NCI-H524 (cell line): ENCODE results near the gene KAZN.

Experiments used
- DNase-seq, 2 experiments: peaks; one replicate each; lab custom pipeline; 2025; lab: John Stamatoyannopoulos, UW

Gene KAZN

DNA sequence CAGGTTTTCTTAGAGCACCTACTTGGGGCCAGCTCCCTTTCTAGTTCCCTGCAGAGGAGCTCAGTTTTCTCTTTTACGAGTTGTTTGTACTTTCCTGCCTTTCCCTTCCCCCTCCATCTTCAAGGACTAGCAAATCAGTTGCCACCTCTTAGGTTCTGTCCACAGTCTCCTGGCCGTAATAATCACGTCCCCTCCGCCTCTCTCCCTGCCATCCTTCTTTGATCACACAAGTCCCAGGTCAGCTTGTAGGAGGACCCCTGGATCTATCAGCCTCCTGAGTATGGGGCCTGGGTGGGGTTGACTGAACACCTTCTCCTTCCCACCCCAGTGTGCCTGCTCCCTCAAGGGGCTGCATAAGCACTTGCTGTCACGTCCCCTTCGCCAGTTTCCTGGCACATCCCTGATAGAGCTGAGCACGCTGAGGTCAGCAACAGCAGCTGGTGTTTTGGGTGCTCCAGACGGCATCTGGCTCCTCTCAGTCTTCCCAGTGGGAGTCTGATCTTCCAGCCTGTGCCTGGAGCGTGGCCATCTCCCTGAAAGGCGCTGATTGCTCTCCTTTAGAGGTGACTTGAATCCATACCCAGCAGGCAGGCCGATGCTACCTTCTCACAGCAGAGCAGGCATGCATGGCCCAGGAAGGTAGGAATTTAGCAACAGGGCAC, 338.9 kb downstream of the KAZN start:
- DNase-seq, result peak; percentile 77 to 90

GRCh38 chr1:14939527-14940284, 341.2 kb downstream of the KAZN start:
- no peak for DNase-seq

GRCh38 chr1:14940285-14940870, 341.9 kb downstream of the KAZN start:
- no peak for DNase-seq

- no peak for DNase-seq
Observed at GRCh38 chr1:14941864-14942263, 343.4 kb downstream of the KAZN start.

DNA sequence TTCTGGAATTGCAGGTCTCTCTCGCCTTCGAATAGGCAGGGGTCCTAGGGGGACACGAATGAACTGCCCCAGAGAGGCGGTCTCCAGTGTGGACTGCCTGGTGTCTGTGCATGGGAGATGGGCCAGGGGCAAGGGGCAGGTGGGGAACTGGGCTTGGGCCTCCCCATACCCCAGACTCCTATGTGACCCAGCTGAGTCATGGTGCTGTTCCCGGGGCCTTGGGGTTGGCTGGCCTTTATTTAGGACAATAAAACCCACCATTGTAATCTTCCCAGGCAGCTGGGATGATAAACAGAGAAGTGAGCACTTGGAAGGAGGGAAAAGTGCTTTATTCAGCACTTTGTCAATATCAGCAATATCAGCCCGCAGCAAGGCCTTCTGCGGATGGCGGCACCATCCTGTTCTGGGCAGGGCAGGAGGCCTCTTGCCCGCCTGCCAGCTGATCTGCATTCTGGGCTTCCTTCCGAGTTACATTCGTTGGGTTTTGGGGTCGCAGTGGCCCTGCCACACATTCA, 346.0 kb downstream of the KAZN start:
- no peak for DNase-seq

DNA sequence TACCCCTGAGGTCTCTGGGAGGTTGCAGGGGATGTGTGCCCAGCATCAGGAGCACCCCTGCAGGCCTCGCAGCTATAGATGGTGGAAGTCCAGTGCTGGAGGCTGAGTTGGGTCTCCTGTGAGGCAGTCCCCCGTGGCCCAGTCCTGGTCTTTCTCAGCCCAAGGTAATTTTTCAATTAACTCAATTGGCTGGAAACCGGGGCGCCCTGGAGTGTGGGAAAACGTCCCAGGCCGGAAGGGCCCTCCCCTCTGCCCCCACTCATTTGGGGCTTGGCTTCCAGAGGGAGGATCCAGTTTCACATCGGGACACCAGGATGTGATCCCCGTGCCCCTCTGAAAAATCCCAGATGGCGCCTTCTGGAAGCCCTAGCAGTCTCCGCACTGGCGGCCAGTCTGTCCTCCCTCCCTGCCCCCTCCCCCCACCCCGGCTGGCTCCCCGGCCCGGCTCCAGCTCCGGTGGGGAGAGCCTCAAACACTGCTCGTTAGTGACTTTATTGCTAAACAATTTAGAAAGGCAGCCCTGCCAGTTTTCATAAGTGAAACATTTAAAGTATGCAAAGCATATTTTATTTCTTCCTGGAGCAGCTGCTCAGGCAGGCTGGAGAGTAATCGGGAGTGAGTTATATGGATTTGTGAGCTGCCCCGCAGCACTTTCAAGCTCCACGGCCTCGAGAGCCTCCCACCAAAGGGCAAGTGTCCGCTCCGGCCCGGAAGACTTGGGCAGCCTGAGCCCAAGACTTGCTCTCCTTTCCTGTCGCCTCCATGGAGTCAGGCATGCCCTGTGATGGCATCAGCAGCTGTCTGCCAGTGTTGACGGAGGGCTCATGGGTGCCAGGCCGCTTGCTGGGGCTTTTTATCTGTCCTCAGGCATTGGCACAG, 346.9 kb downstream of the KAZN start:
- peak; percentile 56 to 83 for DNase-seq

DNA sequence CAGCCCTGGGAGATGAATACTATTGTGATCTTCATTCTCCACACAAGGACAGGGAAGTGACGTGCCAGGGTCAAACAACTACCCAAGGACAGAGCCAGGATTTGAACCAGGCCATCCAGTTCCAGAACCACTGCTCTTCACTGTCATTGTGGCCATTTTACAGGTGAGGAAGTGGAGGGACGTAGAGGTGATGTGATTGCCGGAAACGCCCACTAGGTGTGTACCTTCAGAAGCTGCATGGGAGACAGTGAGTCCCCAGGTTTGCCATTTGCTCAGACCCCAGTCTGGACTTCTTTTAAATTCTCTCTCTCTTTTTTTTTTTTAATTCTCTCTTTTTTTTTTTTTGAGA, 347.5 kb downstream of the KAZN start:
- DNase-seq, result no peak

- DNase-seq, result peak in 1 of 2 experiments; percentile 32
Observed at GRCh38 chr1:14946684-14947238, 348.3 kb downstream of the KAZN start.

GRCh38 chr1:14947421-14947820, 348.9 kb downstream of the KAZN start:
- no peak for DNase-seq

- no peak for DNase-seq
Observed at GRCh38 chr1:14948112-14948652, 349.7 kb downstream of the KAZN start.

DNA sequence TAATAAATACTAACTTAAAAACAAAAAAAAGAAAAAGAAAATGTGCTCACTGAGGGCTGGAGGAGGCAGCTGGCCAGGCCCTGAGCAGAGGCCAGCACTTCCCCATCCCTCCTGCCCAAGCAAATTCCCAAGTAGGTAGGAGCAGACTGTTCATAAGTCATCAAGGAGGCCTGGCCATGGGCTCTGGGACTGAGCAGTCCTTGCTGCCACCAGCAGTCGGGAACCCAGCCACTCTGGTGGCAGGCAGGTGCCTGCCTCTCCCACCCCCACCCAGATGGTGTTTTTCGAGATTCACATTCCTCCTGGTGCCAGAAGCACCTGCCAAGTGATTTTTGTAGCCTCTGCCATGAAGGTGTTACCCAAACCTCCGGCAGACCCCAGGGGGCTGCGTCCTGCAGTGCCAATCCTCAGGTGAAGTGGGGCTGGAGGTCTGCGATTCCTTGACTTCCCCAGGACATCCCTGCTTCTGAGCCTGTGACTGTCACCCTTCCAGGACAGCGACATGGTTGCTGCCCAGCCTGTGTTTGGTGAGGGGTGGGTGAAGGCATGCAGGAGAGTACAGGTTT, 350.9 kb downstream of the KAZN start:
- DNase-seq, result peak; percentile 40 to 72

- peak in 1 of 2 experiments; percentile 17 for DNase-seq
Observed at GRCh38 chr1:14949836-14950713, 351.6 kb downstream of the KAZN start.

DNA sequence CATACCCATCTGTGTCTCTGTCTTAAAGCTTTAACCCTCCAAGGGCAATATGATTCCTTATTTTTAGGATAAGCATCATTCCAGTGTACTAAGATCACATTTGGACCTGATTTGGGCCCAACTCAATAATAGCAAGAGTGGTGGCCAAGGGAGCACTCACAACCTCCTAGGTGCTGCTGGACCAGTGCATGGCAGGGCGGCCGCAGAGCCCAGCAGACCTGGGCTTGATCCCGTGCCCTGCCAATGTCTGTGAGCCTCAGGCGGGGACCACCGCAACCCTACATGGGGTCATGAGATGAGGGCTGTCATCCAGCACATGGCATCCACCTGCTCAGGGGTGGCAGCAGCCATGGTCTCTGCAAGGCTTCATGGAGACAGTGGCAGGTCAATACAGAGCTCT, 353.3 kb downstream of the KAZN start:
- DNase-seq, result no peak

DNA sequence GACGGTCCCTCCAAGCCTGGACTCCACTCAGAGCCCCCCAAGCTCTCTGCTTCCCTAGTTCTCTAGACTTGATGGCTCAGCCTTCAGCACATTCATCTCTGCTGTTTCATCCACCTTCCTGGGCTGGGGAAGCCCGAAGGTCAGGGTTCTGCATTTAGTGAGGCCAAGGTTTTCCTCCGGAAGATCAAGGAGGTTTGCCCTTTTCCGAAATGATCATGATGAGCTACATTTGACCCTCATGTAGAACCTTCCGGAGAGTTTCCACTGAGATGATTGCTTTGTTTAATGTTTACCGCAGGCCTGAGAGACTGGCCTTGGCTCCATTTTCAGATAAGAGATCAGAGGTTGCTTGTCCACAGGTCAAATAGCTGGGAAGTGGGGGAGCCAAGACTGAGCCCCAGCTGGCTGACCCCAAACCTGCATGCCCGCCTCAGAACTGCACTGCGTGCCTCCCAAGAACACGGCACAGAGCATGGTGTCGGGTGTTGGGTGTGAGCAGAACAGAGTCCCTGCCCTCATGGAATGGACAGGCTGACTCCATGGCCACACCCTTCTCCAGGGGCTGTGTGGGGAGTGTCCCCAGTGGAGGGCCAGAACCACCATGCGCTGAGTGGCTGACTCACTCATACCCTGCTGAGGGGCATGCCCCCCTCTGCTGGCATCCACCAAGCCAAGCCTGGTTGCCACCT, 354.3 kb downstream of the KAZN start:
- DNase-seq, result no peak

DNA sequence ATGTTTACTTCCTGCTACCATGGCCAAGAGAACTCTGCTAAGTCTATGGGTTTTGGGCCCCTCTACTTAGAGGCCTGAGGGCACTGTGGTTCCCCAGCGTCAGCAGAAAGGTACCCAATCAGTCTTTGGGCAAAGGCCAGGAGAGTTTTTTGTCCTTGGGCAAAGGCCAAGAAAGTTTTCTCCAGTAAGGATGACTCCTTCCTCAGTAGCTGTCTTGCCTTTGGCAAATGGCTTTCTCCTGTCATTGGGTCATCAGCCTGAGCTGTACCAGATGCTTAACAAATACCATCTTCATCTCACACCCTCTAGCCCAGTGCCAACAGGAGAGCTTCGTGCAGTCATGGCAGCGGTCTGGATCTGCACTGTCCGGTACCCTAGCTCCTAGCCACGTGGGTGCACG, 355.7 kb downstream of the KAZN start:
- no peak for DNase-seq

DNA sequence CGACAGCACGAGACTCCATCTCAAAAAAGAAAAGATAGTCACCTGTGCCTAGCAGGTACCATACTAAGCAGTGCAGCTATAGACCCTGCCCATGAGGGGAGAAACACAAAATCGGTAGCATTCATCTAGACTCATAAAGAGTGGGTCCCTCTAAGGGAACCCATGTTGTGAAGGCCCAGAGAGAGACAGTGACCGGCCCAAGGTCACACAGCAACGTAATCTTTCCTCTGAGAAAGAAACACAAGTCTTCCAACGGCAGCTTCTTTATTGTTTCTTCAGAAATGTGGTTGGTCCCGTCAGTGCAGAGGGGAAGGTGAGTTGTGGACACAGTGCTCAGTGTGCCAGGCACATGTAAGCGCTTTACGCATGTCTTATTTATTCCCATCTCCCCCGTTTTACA, 356.4 kb downstream of the KAZN start:
- no peak for DNase-seq

DNA sequence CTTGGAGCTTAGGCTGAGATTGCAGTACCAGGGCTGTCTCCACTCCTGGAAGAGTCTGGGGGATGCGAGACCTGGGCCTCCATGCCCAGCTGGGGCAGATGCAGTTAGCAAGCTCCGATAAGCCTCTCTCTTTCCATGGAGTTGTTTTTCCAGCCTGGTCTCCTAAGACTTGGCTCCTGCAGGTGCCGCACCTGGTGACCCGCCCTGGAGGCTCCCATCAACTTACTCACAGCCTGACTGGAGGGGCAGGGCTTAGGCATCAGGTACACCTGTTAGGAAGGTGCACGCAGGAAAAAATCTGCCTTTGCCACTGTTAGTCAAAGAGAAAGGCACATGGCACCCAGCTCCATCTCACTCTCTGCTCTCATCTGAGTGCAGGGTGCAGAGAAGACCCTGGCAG, 356.9 kb downstream of the KAZN start:
- no peak for DNase-seq

GRCh38 chr1:14955976-14956375, 357.5 kb downstream of the KAZN start:
- DNase-seq, result no peak

DNA sequence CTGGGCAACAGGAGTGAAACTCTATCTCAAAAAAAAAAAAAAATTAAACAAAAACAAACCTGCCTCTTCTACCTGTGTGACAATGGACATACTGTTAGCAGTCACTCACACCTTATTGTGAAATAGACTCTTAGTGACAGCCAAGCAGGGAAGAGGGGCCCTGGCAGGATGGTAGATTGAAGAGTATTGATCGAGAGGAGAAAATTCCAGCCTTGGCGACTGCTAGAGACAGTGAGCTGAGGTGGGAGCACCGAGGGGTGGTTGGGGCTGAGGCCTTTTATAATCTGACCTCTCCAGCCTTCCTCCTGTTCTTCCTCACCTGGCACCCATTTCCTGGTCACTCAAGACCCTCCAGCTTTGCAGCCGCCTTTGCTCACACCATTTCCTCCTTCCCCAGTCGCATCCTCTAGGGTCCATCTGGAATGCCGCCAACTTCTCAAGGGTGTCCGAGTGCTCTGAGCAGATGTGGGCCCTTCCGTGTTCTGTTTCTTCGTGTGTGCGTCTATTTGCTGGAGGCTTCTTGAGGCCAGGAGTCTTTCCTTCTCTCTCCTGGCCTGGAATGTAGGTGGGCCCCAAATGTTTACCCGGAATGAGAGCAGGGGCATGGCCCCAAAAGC, 358.2 kb downstream of the KAZN start:
- DNase-seq, result peak; percentile 27 to 58
